C4-2B (cell line): ENCODE data around the gene FSTL5.

Source experiments
- CTCF ChIP-seq: fragments of 450-650 bp; conservative IDR thresholded peaks from 2 replicates; pipeline ENCODE4 v1.5.1; 2017; ENCODE audit warnings: mild to moderate bottlenecking
- ZFX ChIP-seq: fragments of 450-650 bp; IDR thresholded peaks from 2 replicates; pipeline ENCODE4 v1.6.1; 2017

GRCh38 chr4:161900110-161900509 is 263.7 kb downstream of the FSTL5 start:
- no peak for TF ChIP-seq CTCF
- TF ChIP-seq ZFX = no peak
